Keratinocyte (primary cell): Measurements from ENCODE around the gene MIS18A.

ENCODE experiments used
- CTCF ChIP-seq, 3 experiments: IDR thresholded peaks in 1 of 3; conservative IDR thresholded peaks in 1 of 3; optimal IDR thresholded peaks in 1 of 3; 2 replicates in 2 of 3; 3 replicates in 1 of 3; pipeline versions ENCODE3 to v1.5.1; 2011; ENCODE audit warnings: low read length in 3 of 3, mild to moderate bottlenecking in 3 of 3, moderate library complexity in 2 of 3, control low read depth in 1 of 3, inconsistent platforms in 1 of 3; ENCODE audit not compliant: insufficient read depth in 2 of 3; ENCODE audit errors: extremely low read depth in 1 of 3
- EZH2 ChIP-seq: IDR thresholded peaks from one replicate; pipeline ENCODE4 v1.6.1; 2012; ENCODE audit warnings: inconsistent platforms, mild to moderate bottlenecking, low read length, moderate library complexity

- TF ChIP-seq CTCF (optimal IDR thresholded peaks at IDR 0.05 in 1 of 3, IDR thresholded peaks at IDR 0.05 in 1 of 3, conservative IDR thresholded peaks at IDR 0.05 in 1 of 3; ENCODE audit: extremely low read depth in 1 of 3, insufficient read depth in 2 of 3, low read length in 3 of 3) = no peak
- TF ChIP-seq EZH2 = no peak
These were observed 43.8 kb upstream of the MIS18A start for GRCh38 chr21:32322676-32323075.
